NT2/D1 (cell line): Measurements from ENCODE around the gene TATDN3.
"Not testable (repeated sequence)": the region's sequence is repeated elsewhere in the genome, so short reads cannot be mapped to it uniquely, and the experiment has no call there.

Source experiments
- DNase-seq: peaks from one replicate; pipeline ENCODE4 v3.0.0-alpha.2; 2011; ENCODE audit warnings: low read depth, low spot score
- H3K27me3 ChIP-seq: 2 replicates; pipeline ENCODE4 v1.6.0; 2011; ENCODE audit warnings: mild to moderate bottlenecking; ENCODE audit not compliant: insufficient read length, insufficient read depth
- H3K36me3 ChIP-seq: 2 replicates; pipeline ENCODE4 v1.6.1; 2011; ENCODE audit warnings: mild to moderate bottlenecking, low read length, mixed read lengths; ENCODE audit not compliant: insufficient read depth, insufficient read length
- H3K4me1 ChIP-seq: 2 replicates; pipeline ENCODE4 v1.5.1; 2011; ENCODE audit not compliant: insufficient read depth, insufficient read length
- H3K4me3 ChIP-seq: 2 replicates; pipeline ENCODE4 v1.5.1; 2011; ENCODE audit warnings: low read depth; ENCODE audit not compliant: insufficient read length
- H3K9ac ChIP-seq: 2 replicates; pipeline ENCODE4 v1.6.0; 2011; ENCODE audit warnings: low read depth; ENCODE audit not compliant: insufficient read length
- H3K9me3 ChIP-seq: 2 replicates; pipeline ENCODE4 v1.5.1; 2011; ENCODE audit warnings: mild to moderate bottlenecking, low read length; ENCODE audit not compliant: insufficient read depth
- SUZ12 ChIP-seq: IDR thresholded peaks from 2 replicates; pipeline ENCODE4 v1.6.1; 2011; ENCODE audit not compliant: insufficient read length, insufficient read depth; ENCODE audit errors: extremely low read depth
- YY1 ChIP-seq: IDR thresholded peaks from 2 replicates; pipeline ENCODE4 v1.6.1; 2011; ENCODE audit not compliant: insufficient read length, insufficient read depth
- ZNF274 ChIP-seq: IDR thresholded peaks from 2 replicates; pipeline ENCODE4 v1.6.1; 2011; ENCODE audit warnings: mild to moderate bottlenecking, low read depth, low read length

Gene TATDN3

DNA sequence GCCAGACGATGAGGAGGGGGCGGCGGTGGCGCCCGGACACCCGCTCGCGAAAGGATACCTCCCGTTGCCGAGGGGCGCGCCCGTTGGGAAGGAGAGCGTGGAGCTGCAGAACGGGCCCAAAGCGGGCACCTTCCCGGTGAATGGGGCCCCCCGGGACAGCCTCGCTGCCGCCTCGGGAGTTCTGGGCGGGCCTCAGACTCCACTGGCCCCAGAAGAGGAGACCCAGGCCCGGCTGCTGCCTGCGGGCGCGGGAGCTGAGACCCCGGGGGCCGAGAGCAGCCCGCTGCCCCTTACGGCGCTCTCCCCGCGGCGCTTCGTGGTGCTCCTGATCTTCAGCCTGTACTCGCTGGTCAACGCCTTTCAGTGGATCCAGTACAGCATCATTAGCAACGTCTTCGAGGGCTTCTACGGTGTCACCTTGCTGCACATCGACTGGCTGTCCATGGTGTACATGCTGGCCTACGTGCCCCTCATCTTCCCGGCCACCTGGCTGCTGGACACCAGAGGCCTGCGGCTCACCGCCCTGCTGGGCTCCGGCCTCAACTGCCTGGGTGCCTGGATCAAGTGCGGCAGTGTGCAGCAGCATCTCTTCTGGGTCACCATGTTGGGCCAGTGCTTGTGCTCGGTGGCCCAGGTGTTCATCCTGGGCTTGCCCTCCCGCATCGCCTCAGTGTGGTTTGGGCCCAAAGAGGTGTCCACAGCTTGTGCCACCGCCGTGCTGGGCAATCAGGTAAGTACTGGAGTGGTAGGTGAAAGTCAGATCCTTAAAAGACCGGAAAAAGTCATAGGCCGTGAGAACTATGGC lies 67.0 kb downstream of the TATDN3 start:
- Histone ChIP-seq H3K9ac (peak overlapping the region; percentile 100), H3K4me1 (peaks cover 2% of the 10 kb centered on the region), H3K36me3 (peaks cover 27% of the 10 kb centered on the region), H3K9me3 (no peaks in the 10 kb centered on the region), H3K4me3 (peak overlapping the region; percentile 100), H3K27me3 (no peaks in the 10 kb centered on the region)
- DNase-seq, result peak; percentile 11
- TF ChIP-seq SUZ12 (no peak), YY1 (no peak), ZNF274 (no peak)

DNA sequence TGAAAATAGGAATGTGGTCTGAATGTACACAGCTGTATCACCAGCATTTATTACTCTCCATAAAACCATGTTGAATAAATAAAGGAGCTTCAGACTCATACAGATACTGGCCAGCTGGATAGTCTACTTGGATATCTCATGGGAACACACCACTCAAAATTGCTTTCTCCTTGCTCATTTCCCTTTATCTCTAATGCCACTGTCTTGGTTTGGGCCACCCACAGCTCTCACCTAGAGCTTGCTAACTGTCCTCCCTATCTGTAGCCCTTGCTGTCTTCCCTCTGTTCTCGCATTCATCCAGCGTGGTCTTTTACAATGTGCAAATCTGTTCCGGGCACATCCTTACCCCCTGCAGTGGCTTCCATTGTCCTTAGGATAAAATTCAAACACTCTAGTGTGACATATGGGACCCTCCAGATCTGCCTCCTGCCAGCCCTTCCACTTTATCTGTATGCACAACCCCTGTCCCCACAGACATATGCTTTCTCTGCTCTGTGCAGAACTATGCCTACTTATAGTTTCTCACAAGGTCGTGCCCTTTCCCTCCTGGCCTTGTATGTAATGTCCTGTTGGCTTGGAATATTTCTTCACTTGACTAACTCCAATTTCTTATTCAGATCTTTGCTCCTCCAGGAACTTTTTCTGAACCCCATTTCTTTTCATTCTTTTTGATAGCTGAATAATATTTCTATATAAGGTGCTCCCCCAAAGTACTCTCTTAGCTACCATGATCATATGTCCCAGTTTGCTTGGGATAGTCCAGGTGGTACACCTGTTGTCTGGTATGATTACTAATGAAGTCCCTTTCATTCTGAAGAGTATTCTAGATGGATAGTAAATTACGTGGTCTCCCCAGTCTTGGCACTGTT lies 69.3 kb downstream of the TATDN3 start:
- Histone ChIP-seq H3K4me1 (peaks cover 2% of the 10 kb centered on the region), H3K4me3 (peak overlapping the region; percentile 100), H3K27me3 (no peaks in the 10 kb centered on the region), H3K9me3 (no peaks in the 10 kb centered on the region), H3K36me3 (peaks cover 42% of the 10 kb centered on the region), H3K9ac (no peak overlapping the region)
- TF ChIP-seq ZNF274 (no peak), YY1 (no peak), SUZ12 (no peak)
- peak; percentile 39 for DNase-seq

DNA sequence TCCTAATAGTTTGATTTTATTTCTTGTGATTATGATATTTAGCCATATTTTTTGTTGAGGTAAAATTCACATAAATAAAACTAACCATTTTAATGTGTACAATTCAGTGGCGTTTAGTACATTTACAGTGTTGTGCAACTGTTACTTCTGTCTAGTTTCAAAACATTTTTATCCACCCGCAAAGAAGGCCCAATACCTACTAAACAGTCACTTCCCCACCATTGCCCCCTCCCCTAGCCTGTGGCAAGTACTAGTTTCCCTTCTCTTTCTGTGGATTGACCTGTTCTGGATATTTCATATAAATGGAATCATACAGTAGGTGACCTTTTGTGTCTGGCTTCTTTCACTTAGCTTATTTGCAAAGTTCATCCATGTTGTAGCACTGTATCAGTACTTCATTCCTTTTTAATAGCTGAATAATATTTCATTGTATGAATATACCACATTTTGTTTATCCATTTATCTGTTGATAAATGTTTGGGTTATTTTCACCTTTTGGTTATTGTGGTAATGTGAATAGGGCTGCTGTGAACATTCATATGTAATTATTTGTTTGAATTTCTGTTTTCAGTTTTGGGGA lies 70.5 kb downstream of the TATDN3 start:
- no peaks in the 10 kb centered on the region for H3K27me3 ChIP-seq
- TF ChIP-seq ZNF274 (no peak), YY1 (no peak)
- H3K9me3 ChIP-seq, result no peaks in the 10 kb centered on the region
- DNase-seq, result no peak
- H3K9ac ChIP-seq, result no peak overlapping the region
- peak overlapping the region; percentile 16 for H3K4me3 ChIP-seq
- no peaks in the 10 kb centered on the region for H3K4me1 ChIP-seq
- H3K36me3 ChIP-seq, result peaks cover 52% of the 10 kb centered on the region

DNA sequence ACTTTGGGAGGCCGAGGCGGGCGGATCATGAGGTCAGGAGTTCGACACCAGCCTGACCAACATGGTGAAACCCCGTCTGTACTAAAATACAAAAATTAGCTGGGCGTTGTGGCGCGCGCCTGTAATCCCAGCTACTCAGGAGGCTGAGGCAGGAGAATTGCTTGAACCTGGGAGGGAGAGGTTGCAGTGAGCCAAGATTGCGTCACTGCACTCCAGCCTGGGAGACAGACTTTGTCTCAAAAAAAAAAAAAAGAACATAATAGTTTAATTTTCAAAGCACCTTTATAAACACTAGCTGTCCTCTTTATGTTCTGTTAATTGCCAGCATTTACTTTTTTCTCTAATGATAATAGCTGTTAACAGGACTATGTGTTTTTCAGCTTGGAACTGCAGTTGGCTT lies 71.7 kb downstream of the TATDN3 start:
- H3K27me3 ChIP-seq, H3K9ac ChIP-seq, H3K9me3 ChIP-seq, DNase-seq, H3K4me3 ChIP-seq, H3K4me1 ChIP-seq: not testable (repeated sequence)
- H3K36me3 ChIP-seq, result peaks cover 56% of the 10 kb centered on the region

DNA sequence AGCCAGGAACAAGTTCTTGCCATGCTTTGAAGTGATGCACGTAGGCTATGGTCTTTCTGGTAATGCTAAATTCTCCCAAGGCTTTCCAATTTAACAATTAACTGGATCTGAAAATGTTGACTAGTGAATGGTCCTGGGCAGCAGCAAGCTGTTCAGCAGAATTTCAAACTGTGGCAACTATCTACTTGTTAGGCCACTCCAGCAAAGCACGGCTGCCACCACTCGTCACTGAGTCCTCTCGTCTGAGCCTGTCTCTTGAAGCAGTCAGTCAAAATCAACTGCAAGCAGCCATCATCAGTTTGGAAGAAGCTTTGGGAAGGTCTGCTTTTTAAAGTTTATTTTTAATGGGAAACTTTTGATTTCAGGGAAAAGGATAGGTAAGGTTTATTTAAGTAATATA lies 72.5 kb downstream of the TATDN3 start:
- DNase-seq, result no peak
- Histone ChIP-seq H3K4me3 (no peak overlapping the region), H3K9ac (no peak overlapping the region), H3K4me1 (no peaks in the 10 kb centered on the region), H3K27me3 (no peaks in the 10 kb centered on the region), H3K9me3 (no peaks in the 10 kb centered on the region), H3K36me3 (peaks cover 51% of the 10 kb centered on the region)
- no peak for TF ChIP-seq SUZ12
- no peak for TF ChIP-seq ZNF274
- no peak for TF ChIP-seq YY1
